Keratinocyte (primary cell): ENCODE results near the gene PLA2G2E. TPM values are rescaled to one million over a fixed set of nuclear protein-coding genes. Genes with fewer than 3 reads are reported as not detected.

Source experiments
- DNase-seq: peaks from one replicate; pipeline ENCODE4 v3.0.0-alpha.2; 2011; ENCODE audit warnings: low read depth, missing footprints, low spot score
- FAIRE-seq: peaks from 2 replicates; lab custom pipeline; 2011; peaks lifted over from hg19 to GRCh38; lab: Jason Lieb, UNC
- H2AFZ ChIP-seq: 2 replicates; pipeline ENCODE4 v1.6.0; 2012; ENCODE audit warnings: low read length, control low read depth, inconsistent platforms; ENCODE audit not compliant: control insufficient read depth
- H3K27ac ChIP-seq: 2 replicates; pipeline ENCODE4 v1.5.1; 2011; ENCODE audit warnings: low read length; ENCODE audit not compliant: control insufficient read depth, insufficient read depth
- H3K27me3 ChIP-seq: 3 replicates; pipeline ENCODE4 v1.6.0; 2011; ENCODE audit warnings: low read length; ENCODE audit not compliant: control insufficient read depth, insufficient read depth; ENCODE audit errors: extremely low read depth
- H3K36me3 ChIP-seq, 2 experiments: 2 replicates in 1 of 2; 3 replicates in 1 of 2; pipeline ENCODE4 v1.5.1; 2011; ENCODE audit warnings: low read length in 2 of 2, mild to moderate bottlenecking in 1 of 2; ENCODE audit not compliant: control insufficient read depth in 2 of 2, insufficient read depth in 2 of 2; ENCODE audit errors: extremely low read depth in 1 of 2
- H3K4me1 ChIP-seq: 3 replicates; pipeline ENCODE4 v1.5.1; 2011; ENCODE audit warnings: low read length; ENCODE audit not compliant: control insufficient read depth, insufficient read depth; ENCODE audit errors: extremely low read depth
- H3K4me2 ChIP-seq: 3 replicates; pipeline ENCODE4 v1.6.0; 2011; ENCODE audit warnings: low read depth, low read length; ENCODE audit not compliant: control insufficient read depth, insufficient read depth; ENCODE audit errors: extremely low read depth
- H3K4me3 ChIP-seq, 3 experiments: fragments of 200-600 bp in 1 of 3; sonication (generic) in 1 of 3; 2 replicates in 2 of 3; 3 replicates in 1 of 3; pipeline ENCODE4 v1.5.1; 2011 to 2016; ENCODE audit warnings: low read length in 3 of 3, mild to moderate bottlenecking in 3 of 3, control low read depth in 2 of 3, inconsistent platforms in 1 of 3, low read depth in 1 of 3, mixed read lengths in 1 of 3, mixed run types in 1 of 3, moderate library complexity in 1 of 3; ENCODE audit not compliant: control insufficient read depth in 2 of 3, insufficient read depth in 2 of 3; ENCODE audit errors: extremely low read depth in 1 of 3
- H3K79me2 ChIP-seq: 2 replicates; pipeline ENCODE4 v1.6.0; 2012; ENCODE audit warnings: low read length; ENCODE audit not compliant: control insufficient read depth, insufficient read depth
- H3K9ac ChIP-seq: 3 replicates; pipeline ENCODE4 v1.6.0; 2011; ENCODE audit warnings: low read length; ENCODE audit not compliant: control insufficient read depth, insufficient read depth; ENCODE audit errors: extremely low read depth
- H3K9me1 ChIP-seq: 3 replicates; pipeline ENCODE4 v1.6.0; 2011; ENCODE audit warnings: low read length; ENCODE audit not compliant: control insufficient read depth, insufficient read depth; ENCODE audit errors: extremely low read depth
- H3K9me3 ChIP-seq: 2 replicates; pipeline ENCODE4 v1.5.1; 2012; ENCODE audit warnings: low read depth, low read length; ENCODE audit not compliant: control insufficient read depth
- H4K20me1 ChIP-seq: 3 replicates; pipeline ENCODE4 v1.6.0; 2011; ENCODE audit warnings: low read length; ENCODE audit not compliant: control insufficient read depth, insufficient read depth; ENCODE audit errors: extremely low read depth
- CTCF ChIP-seq, 3 experiments: IDR thresholded peaks in 1 of 3; conservative IDR thresholded peaks in 1 of 3; optimal IDR thresholded peaks in 1 of 3; 2 replicates in 2 of 3; 3 replicates in 1 of 3; pipeline versions ENCODE3 to v1.5.1; 2011; ENCODE audit warnings: low read length in 3 of 3, mild to moderate bottlenecking in 3 of 3, moderate library complexity in 2 of 3, control low read depth in 1 of 3, inconsistent platforms in 1 of 3; ENCODE audit not compliant: insufficient read depth in 2 of 3; ENCODE audit errors: extremely low read depth in 1 of 3
- EZH2 ChIP-seq: IDR thresholded peaks from one replicate; pipeline ENCODE4 v1.6.1; 2012; ENCODE audit warnings: inconsistent platforms, mild to moderate bottlenecking, low read length, moderate library complexity
- dilution Hi-C: fragments of 300-500 bp; cut with MboI; formaldehyde crosslinking; loops from one replicate; pipeline ENCODE4 v1.7.0; 2020; ENCODE audit warnings: low sequenced_read_pairs; ENCODE audit not compliant: extremely low pct_ligation_motif_present
- polyA plus RNA-seq, 5 experiments: library from polyadenylated mRNA; depleted of rRNA in 3 of 5; stranded (reverse) in 3 of 5; stranded (forward) in 1 of 5; unstranded in 1 of 5; fragments of >200 nt; gene quantifications; 1 replicate in 1 of 5; 2 replicates in 3 of 5; 3 replicates in 1 of 5; pipeline versions ENCODE4 v1.2.1 to v1.2.3, GENCODE V29; 2011 to 2012; ENCODE audit warnings: missing spikeins in 2 of 5, low read depth in 1 of 5, low replicate concordance in 1 of 5

PLA2G2E gene
- polyA plus RNA-seq, 1 donor (not counting 4 experiments of a cell fraction or from before 2014, with no cell fraction given): not detected

- Histone ChIP-seq H3K36me3 (no peaks in the 10 kb centered on the region), H3K4me1 (no peaks in the 10 kb centered on the region), H3K27me3 (peaks cover 4% of the 10 kb centered on the region), H4K20me1 (no peaks in the 10 kb centered on the region), H3K9ac (no peak overlapping the region), H3K27ac (no peak overlapping the region), H2AFZ (no peak overlapping the region), H3K9me1 (no peaks in the 10 kb centered on the region), H3K79me2 (no peaks in the 10 kb centered on the region), H3K4me2 (no peak overlapping the region), H3K4me3 (no peak overlapping the region), H3K9me3 (no peaks in the 10 kb centered on the region)
- dilution Hi-C loops: no loop called here
- no peak for TF ChIP-seq CTCF (optimal IDR thresholded peaks at IDR 0.05 in 1 of 3, IDR thresholded peaks at IDR 0.05 in 1 of 3, conservative IDR thresholded peaks at IDR 0.05 in 1 of 3; ENCODE audit: extremely low read depth in 1 of 3, insufficient read depth in 2 of 3, low read length in 3 of 3)
- no peak for TF ChIP-seq EZH2
- DNase-seq (no peak), FAIRE-seq (no peak)
Measured at GRCh38 chr1:19955534-19956170, 32.2 kb upstream of the PLA2G2E start.

- Histone ChIP-seq H4K20me1 (no peaks in the 10 kb centered on the region), H3K27ac (no peak overlapping the region), H3K9me3 (no peaks in the 10 kb centered on the region), H3K9me1 (no peaks in the 10 kb centered on the region), H3K27me3 (peaks cover 4% of the 10 kb centered on the region), H3K4me3 (no peak overlapping the region), H3K4me1 (peaks cover under 1% of the 10 kb centered on the region), H2AFZ (no peak overlapping the region), H3K4me2 (no peak overlapping the region), H3K36me3 (no peaks in the 10 kb centered on the region), H3K9ac (no peak overlapping the region), H3K79me2 (no peaks in the 10 kb centered on the region)
- dilution Hi-C loops: no loop called here
- TF ChIP-seq EZH2 (no peak), CTCF (optimal IDR thresholded peaks at IDR 0.05 in 1 of 3, IDR thresholded peaks at IDR 0.05 in 1 of 3, conservative IDR thresholded peaks at IDR 0.05 in 1 of 3; ENCODE audit: extremely low read depth in 1 of 3, insufficient read depth in 2 of 3, low read length in 3 of 3) (no peak)
- FAIRE-seq (no peak), DNase-seq (no peak)
Measured at GRCh38 chr1:19954059-19954458, 30.6 kb upstream of the PLA2G2E start.
